GM12878 (cell line): ENCODE results near the gene CHAC1. TPM values are rescaled to one million over a fixed set of nuclear protein-coding genes. Genes with fewer than 3 reads are reported as not detected.

ENCODE experiments used
- ATAC-seq: fragments of 200-7000 bp; cut with Tn5 transposase; 3 replicates; pipeline ENCODE4 v1.9.1; 2020; ENCODE audit warnings: mild to moderate bottlenecking, moderate library complexity
- BruUV-seq: library from RNA; stranded (reverse); fragments of 400-500 nt; replicated peaks from 2 replicates; lab custom pipeline; 2021; lab: Mats Ljungman, UMichigan
- CTCF ChIA-PET: fragments of 300-600 bp; sonication (Branson Sonifier 250); formaldehyde crosslinking; extraction: SDS; loops from one replicate; lab custom pipeline; 2021; ENCODE audit warnings: inconsistent platforms; lab: Yijun Ruan, JAX
- POLR2A ChIA-PET: fragments of 350-600 bp; formaldehyde crosslinking; extraction: SDS; loops from one replicate; lab custom pipeline; 2021; ENCODE audit warnings: inconsistent platforms; lab: Charles Lee
- RAD21 ChIA-PET: fragments of 300-600 bp; sonication (Branson Sonifier 250); formaldehyde crosslinking; loops from one replicate; lab custom pipeline; 2023; ENCODE audit warnings: antibody characterized with exemption; ENCODE audit not compliant: unreplicated experiment; lab: Charles Lee
- SMC1A ChIA-PET: fragments of 300-600 bp; sonication (Branson Sonifier 250); formaldehyde crosslinking; loops from one replicate; lab custom pipeline; 2023; ENCODE audit not compliant: unreplicated experiment, uncharacterized antibody; lab: Charles Lee
- DNase-seq: peaks from one replicate; pipeline ENCODE4 v3.0.0-alpha.2; 2011; ENCODE audit warnings: low read depth, low spot score
- FAIRE-seq: peaks from 3 replicates; lab custom pipeline; 2011; peaks lifted over from hg19 to GRCh38; lab: Jason Lieb, UNC
- H2AFZ ChIP-seq: 2 replicates; pipeline ENCODE4 v1.6.0; 2011; ENCODE audit warnings: low read depth, low read length, control low read depth; ENCODE audit not compliant: control insufficient read depth
- H3K27ac ChIP-seq: 2 replicates; pipeline ENCODE4 v1.5.1; 2011; ENCODE audit warnings: control low read depth; ENCODE audit not compliant: control insufficient read depth, insufficient read depth
- H3K27me3 ChIP-seq, 2 experiments: replicated peaks in 1 of 2; 2 replicates each; pipeline versions ENCODE4 v1.6.0 to v1.6.1; 2011; ENCODE audit warnings: low read length in 1 of 2; ENCODE audit not compliant: control insufficient read depth in 2 of 2, insufficient read depth in 2 of 2
- H3K36me3 ChIP-seq, 2 experiments: 2 replicates each; pipeline ENCODE4 v1.5.1; 2011; ENCODE audit warnings: low read length in 1 of 2; ENCODE audit not compliant: control insufficient read depth in 2 of 2, insufficient read depth in 2 of 2
- H3K4me1 ChIP-seq: 2 replicates; pipeline ENCODE4 v1.6.1; 2011; ENCODE audit warnings: mild to moderate bottlenecking, low read length, moderate library complexity, mixed read lengths; ENCODE audit not compliant: control insufficient read depth, insufficient read depth
- H3K4me2 ChIP-seq: 2 replicates; pipeline ENCODE4 v1.6.0; 2011; ENCODE audit warnings: control low read depth; ENCODE audit not compliant: control insufficient read depth, insufficient read depth
- H3K4me3 ChIP-seq: fragments of 200-600 bp; sonication (generic); 2 replicates; pipeline ENCODE4 v1.5.1; 2016
- H3K79me2 ChIP-seq: 2 replicates; pipeline ENCODE4 v1.6.0; 2011; ENCODE audit warnings: low read length; ENCODE audit not compliant: control insufficient read depth, insufficient read depth
- H3K9ac ChIP-seq: 2 replicates; pipeline ENCODE4 v1.8.0; 2011; ENCODE audit warnings: low read length, control low read depth, mixed read lengths; ENCODE audit not compliant: control insufficient read depth, insufficient read depth
- H3K9me3 ChIP-seq: replicated peaks from 3 replicates; pipeline ENCODE4 v1.5.1; 2011; ENCODE audit warnings: mild to moderate bottlenecking, low read length; ENCODE audit not compliant: control insufficient read depth, insufficient read depth
- H4K20me1 ChIP-seq: 2 replicates; pipeline ENCODE4 v1.6.0; 2011; ENCODE audit not compliant: control insufficient read depth, insufficient read depth
- CHD2 ChIP-seq: IDR thresholded peaks from 2 replicates; pipeline ENCODE4 v1.6.1; 2011; ENCODE audit warnings: low read depth, low read length, improper control_type of control experiment, borderline replicate concordance
- ETV6 ChIP-seq, 2 experiments: fragments of 450-650 bp in 1 of 2; IDR thresholded peaks in 1 of 2; conservative IDR thresholded peaks in 1 of 2; 2 replicates each; pipeline ENCODE4 v1.6.1; 2014; ENCODE audit warnings: antibody characterized with exemption in 1 of 2, borderline replicate concordance in 1 of 2, low read depth in 1 of 2, mild to moderate bottlenecking in 1 of 2, moderate library complexity in 1 of 2
- NRF1 ChIP-seq: conservative IDR thresholded peaks from 2 replicates; pipeline ENCODE4 v1.6.1; 2011; ENCODE audit warnings: mild to moderate bottlenecking, low read depth, low read length, improper control_type of control experiment
- STAT3 ChIP-seq: IDR thresholded peaks from 2 replicates; pipeline ENCODE4 v1.6.1; 2011; ENCODE audit warnings: low read depth, low read length, improper control_type of control experiment
- ZNF24 ChIP-seq: fragments of 450-650 bp; IDR thresholded peaks from 2 replicates; pipeline ENCODE4 v1.6.1; 2017; ENCODE audit warnings: antibody characterized with exemption, mild to moderate bottlenecking
- WGBS: methylation state at CpG from one replicate; pipeline ENCODE4 v1.1.6; 2016; ENCODE audit warnings: low lambda C conversion rate; ENCODE audit not compliant: insufficient replicate concordance, insufficient coverage; ENCODE audit errors: missing lambda C conversion rate; 5-methylcytosine and 5-hydroxymethylcytosine counted together
- in situ Hi-C: fragments of 300-500 bp; cut with MboI; formaldehyde crosslinking; loops from 9 replicates; pipeline ENCODE4 v1.14.3; 2018; ENCODE audit warnings: mixed read lengths
- intact Hi-C: fragments of 100-400 bp; cut with micrococcal nuclease; formaldehyde crosslinking; loops from one replicate; pipeline ENCODE4 v1.14.2; 2022; ENCODE audit not compliant: unreplicated experiment
- polyA plus RNA-seq, 11 experiments: library from polyadenylated mRNA; depleted of rRNA in 4 of 11; unstranded in 6 of 11; stranded (reverse) in 5 of 11; fragments of >200 nt; fragmentation: Nextera tagmentation in 4 of 11; fragmentation: Illumina TruSeq in 1 of 11; extraction: Ambion mirVana in 4 of 11; extraction: Trizol in 1 of 11; gene quantifications; 1 replicate in 1 of 11; 2 replicates in 10 of 11; pipeline versions ENCODE4 v1.2.1 to v1.2.3, GENCODE V29; 2011 to 2016; ENCODE audit warnings: inconsistent platforms in 2 of 11, missing spikeins in 2 of 11, low read depth in 1 of 11
- total RNA-seq, 4 experiments: library from RNA; depleted of rRNA in 3 of 4; stranded (reverse); fragments of >200 nt in 3 of 4; fragmentation: Illumina TruSeq in 1 of 4; extraction: Trizol in 1 of 4; gene quantifications; 2 replicates each; pipeline versions ENCODE4 v1.2.1 to v1.2.3, GENCODE V29; 2013 to 2021
- TF ChIP-seq, protein P1 (sequence below): fragments of 450-650 bp; formaldehyde crosslinking; IDR thresholded peaks from 2 replicates; pipeline ENCODE4 v1.4.0; 2020; ENCODE audit warnings: mild to moderate bottlenecking, moderate library complexity

The CHAC1 gene
- total and polyA plus RNA-seq, 10 of the 15 experiments (the other 5 are each of a cell fraction or from before 2014, with no cell fraction given) = 0.37 to 5.9 (median 3.3) TPM

DNA sequence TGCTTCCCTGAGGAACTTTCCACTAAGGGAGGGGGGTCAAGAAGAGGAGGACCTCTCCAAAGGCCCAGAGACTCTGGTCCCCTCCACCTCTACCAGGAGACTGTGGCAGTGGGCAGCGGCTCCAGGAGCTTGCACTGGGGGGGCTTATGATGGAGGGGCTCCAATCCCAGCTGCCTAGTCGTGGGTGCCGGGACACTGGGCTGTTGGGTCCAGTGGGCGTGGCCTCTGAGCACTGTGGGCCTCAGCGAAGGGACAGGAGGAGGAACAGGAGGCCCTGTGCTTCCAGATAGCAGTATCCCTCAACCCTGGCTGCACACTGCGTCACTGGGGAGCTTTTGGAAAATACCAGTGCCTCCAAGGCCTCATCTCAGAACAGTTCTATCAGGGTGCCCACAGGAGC, 37.6 kb upstream of the CHAC1 start:
- in situ Hi-C loops = no loop called here
- intact Hi-C loops = no loop called here
- H3K27ac ChIP-seq = no peak overlapping the region
- ChIA-PET POLR2A (interaction anchor here (0.6 to 1.4 kb wide), 2 partner anchors 13 to 89 kb away, joined by 3 read pairs; no protein-coding TSS in a partner anchor), RAD21 (interaction anchor here (1.1 to 1.4 kb wide), 3 partner anchors 12 to 106 kb away, joined by 3 to 7 read pairs (median 3); no protein-coding TSS in a partner anchor), SMC1A (interaction anchor here (0.6 to 2.1 kb wide), 6 partner anchors 12 to 1514 kb away, joined by 3 to 8 read pairs (median 4); no protein-coding TSS in a partner anchor)
- no peak overlapping the region for H3K9ac ChIP-seq
- no peaks in the 10 kb centered on the region; a peak in 1 of 4 replicates for H3K27me3 ChIP-seq
- H3K4me1 ChIP-seq = peaks cover 9% of the 10 kb centered on the region
- H3K4me2 ChIP-seq = no peak overlapping the region
- no peak for FAIRE-seq
- no peak for ATAC-seq
- no peak overlapping the region for H3K4me3 ChIP-seq
- H2AFZ ChIP-seq = no peak overlapping the region
- no TSS peak for BruUV-seq
- no peaks in the 10 kb centered on the region for H4K20me1 ChIP-seq
- DNase-seq = no peak
- H3K79me2 ChIP-seq = no peaks in the 10 kb centered on the region
- no peaks in the 10 kb centered on the region for H3K36me3 ChIP-seq
- 26% methylated on average over 6 of the region's 6 CpGs for WGBS
- TF ChIP-seq ZNF24 (no peak), ETV6 (conservative IDR thresholded peaks at IDR 0.05 in 1 of 2, IDR thresholded peaks at IDR 0.05 in 1 of 2; ENCODE audit: borderline replicate concordance in 1 of 2, low read depth in 1 of 2) (no peak), CHD2 (no peak), NRF1 (no peak), STAT3 (no peak)
- TF ChIP-seq, protein P1, sequence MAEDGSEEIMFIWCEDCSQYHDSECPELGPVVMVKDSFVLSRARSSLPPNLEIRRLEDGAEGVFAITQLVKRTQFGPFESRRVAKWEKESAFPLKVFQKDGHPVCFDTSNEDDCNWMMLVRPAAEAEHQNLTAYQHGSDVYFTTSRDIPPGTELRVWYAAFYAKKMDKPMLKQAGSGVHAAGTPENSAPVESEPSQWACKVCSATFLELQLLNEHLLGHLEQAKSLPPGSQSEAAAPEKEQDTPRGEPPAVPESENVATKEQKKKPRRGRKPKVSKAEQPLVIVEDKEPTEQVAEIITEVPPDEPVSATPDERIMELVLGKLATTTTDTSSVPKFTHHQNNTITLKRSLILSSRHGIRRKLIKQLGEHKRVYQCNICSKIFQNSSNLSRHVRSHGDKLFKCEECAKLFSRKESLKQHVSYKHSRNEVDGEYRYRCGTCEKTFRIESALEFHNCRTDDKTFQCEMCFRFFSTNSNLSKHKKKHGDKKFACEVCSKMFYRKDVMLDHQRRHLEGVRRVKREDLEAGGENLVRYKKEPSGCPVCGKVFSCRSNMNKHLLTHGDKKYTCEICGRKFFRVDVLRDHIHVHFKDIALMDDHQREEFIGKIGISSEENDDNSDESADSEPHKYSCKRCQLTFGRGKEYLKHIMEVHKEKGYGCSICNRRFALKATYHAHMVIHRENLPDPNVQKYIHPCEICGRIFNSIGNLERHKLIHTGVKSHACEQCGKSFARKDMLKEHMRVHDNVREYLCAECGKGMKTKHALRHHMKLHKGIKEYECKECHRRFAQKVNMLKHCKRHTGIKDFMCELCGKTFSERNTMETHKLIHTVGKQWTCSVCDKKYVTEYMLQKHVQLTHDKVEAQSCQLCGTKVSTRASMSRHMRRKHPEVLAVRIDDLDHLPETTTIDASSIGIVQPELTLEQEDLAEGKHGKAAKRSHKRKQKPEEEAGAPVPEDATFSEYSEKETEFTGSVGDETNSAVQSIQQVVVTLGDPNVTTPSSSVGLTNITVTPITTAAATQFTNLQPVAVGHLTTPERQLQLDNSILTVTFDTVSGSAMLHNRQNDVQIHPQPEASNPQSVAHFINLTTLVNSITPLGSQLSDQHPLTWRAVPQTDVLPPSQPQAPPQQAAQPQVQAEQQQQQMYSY (CRISPR knock-in tag) = no peak
- TF ChIP-seq, all 136 proteins: peak for 0
- CTCF ChIA-PET = interaction anchor here (0.7 to 6.1 kb wide), 8 partner anchors 11 to 321 kb away, joined by 3 to 30 read pairs (median 6); no protein-coding TSS in a partner anchor
- no peaks in the 10 kb centered on the region for H3K9me3 ChIP-seq
